ENCODE results near the gene CCDC150. TPM values are rescaled to one million over a fixed set of nuclear protein-coding genes. Genes with fewer than 3 reads are reported as not detected.

The CCDC150 gene
- total RNA-seq, 1 donor, result 19.7 TPM

GRCh38 chr2:196748123-196748522 is 108.6 kb downstream of the CCDC150 start:
- no peak overlapping the region for H3K4me3 ChIP-seq (ENCODE audit: low read depth, low read length)
- DNase-seq (ENCODE audit: low read depth), result no peak
- no peak for TF ChIP-seq CTCF (IDR thresholded peaks at IDR 0.05; ENCODE audit: insufficient read depth, low read length)

GRCh38 chr2:196750291-196750923 is 110.9 kb downstream of the CCDC150 start:
- TF ChIP-seq CTCF (IDR thresholded peaks at IDR 0.05; ENCODE audit: insufficient read depth, low read length), result no peak
- no peak for DNase-seq (ENCODE audit: low read depth)
- H3K4me3 ChIP-seq (ENCODE audit: low read depth, low read length), result no peak overlapping the region

GRCh38 chr2:196750977-196751631 is 111.6 kb downstream of the CCDC150 start:
- no peak overlapping the region for H3K4me3 ChIP-seq (ENCODE audit: low read depth, low read length)
- TF ChIP-seq CTCF (IDR thresholded peaks at IDR 0.05; ENCODE audit: insufficient read depth, low read length), result peak; percentile 83
- peak; percentile 76 for DNase-seq (ENCODE audit: low read depth)

GRCh38 chr2:196758474-196759377 is 119.2 kb downstream of the CCDC150 start:
- no peak overlapping the region for H3K4me3 ChIP-seq (ENCODE audit: low read depth, low read length)
- peak; percentile 79 for DNase-seq (ENCODE audit: low read depth)

GRCh38 chr2:196759378-196759706 is 119.8 kb downstream of the CCDC150 start:
- H3K4me3 ChIP-seq (ENCODE audit: low read depth, low read length), result no peak overlapping the region
- DNase-seq (ENCODE audit: low read depth), result peak; percentile 77
- TF ChIP-seq CTCF (IDR thresholded peaks at IDR 0.05; ENCODE audit: insufficient read depth, low read length), result no peak

More at GRCh38 chr2:196758474-196759377, 119.2 kb downstream of the CCDC150 start:
- peak; percentile 54 for TF ChIP-seq CTCF (IDR thresholded peaks at IDR 0.05; ENCODE audit: insufficient read depth, low read length)

GRCh38 chr2:196767101-196767500 is 127.6 kb downstream of the CCDC150 start:
- no peak for TF ChIP-seq CTCF (IDR thresholded peaks at IDR 0.05; ENCODE audit: insufficient read depth, low read length)
- DNase-seq (ENCODE audit: low read depth), result no peak
- no peak overlapping the region for H3K4me3 ChIP-seq (ENCODE audit: low read depth, low read length)

Small RNAs within 50 kb of the gene (small RNA-seq; reads per million reads assigned to genes)
- gene RF00424, result not detected

Other genes starting within 250 kb of the CCDC150 start
- gene HECW2, start 46.2 kb upstream of the CCDC150 start, total RNA-seq (ENCODE audit: low replicate concordance), result 4.0 and 69.9 TPM in 2 replicates
- gene GTF3C3, start 160.0 kb downstream of the CCDC150 start, total RNA-seq (ENCODE audit: low replicate concordance), result 35.1 and 36.7 TPM in 2 replicates
- gene C2orf66, start 169.6 kb downstream of the CCDC150 start, total RNA-seq (ENCODE audit: low replicate concordance), result 0.27 TPM in 1 of 2 replicates, not detected in the other

Data from fibroblast of the aortic adventitia (primary cell).